Measurements from ENCODE around the gene ELAVL3. TPM values are rescaled to one million over a fixed set of nuclear protein-coding genes. Genes with fewer than 3 reads are reported as not detected.

Gene ELAVL3
- total RNA-seq, 1 experiment from 2014 or later = 1.2 TPM

- peak overlapping the region; percentile 56 for H3K4me2 ChIP-seq (ENCODE audit: insufficient read depth, insufficient read length, low read length)
- no peak for TF ChIP-seq CTCF (conservative IDR thresholded peaks at IDR 0.05)
- H2BK120ac ChIP-seq (ENCODE audit: low read depth, low read length, poor library complexity, severe bottlenecking) = no peak overlapping the region
- H3K14ac ChIP-seq (ENCODE audit: insufficient read depth, low read length) = no peak overlapping the region
- H2AFZ ChIP-seq (ENCODE audit: low read length) = no peak overlapping the region
- no peak overlapping the region for H4K91ac ChIP-seq (ENCODE audit: insufficient read length, low read depth, low read length)
- H3K56ac ChIP-seq (ENCODE audit: insufficient read length, low read depth, low read length) = no peak overlapping the region
- H3K79me2 ChIP-seq (ENCODE audit: insufficient read depth, low read length) = no peaks in the 10 kb centered on the region
- H2BK20ac ChIP-seq (ENCODE audit: low read depth, low read length, poor library complexity, severe bottlenecking) = no peak overlapping the region
- peaks cover 10 to 13% of the 10 kb centered on the region in 2 experiments for H3K4me1 Mint-ChIP-seq
- no peak overlapping the region for H2BK12ac ChIP-seq (ENCODE audit: insufficient read length, low read depth, low read length)
- peaks cover 0 to 2% (median 0%) of the 10 kb centered on the region in 3 experiments; a peak in 1 of 7 replicates for H3K36me3 Mint-ChIP-seq (ENCODE audit: insufficient read depth in 1 of 3, low read depth in 3 of 3)
- H2AK5ac ChIP-seq (ENCODE audit: insufficient read length, low read length) = no peak overlapping the region
- H3K9me3 Mint-ChIP-seq = no peaks in the 10 kb centered on the region
- H2BK5ac ChIP-seq (ENCODE audit: insufficient read length, low read length) = no peak overlapping the region
- H3K9ac ChIP-seq (ENCODE audit: extremely low read depth, insufficient read length, low read length) = peak overlapping the region; percentile 31
- no peak overlapping the region for H3K18ac ChIP-seq (ENCODE audit: insufficient read length, low read depth, low read length)
- H3K27ac ChIP-seq (ENCODE audit: insufficient read length, low read depth, low read length) = no peak overlapping the region
- no peaks in the 10 kb centered on the region for H3K27me3 ChIP-seq (ENCODE audit: insufficient read depth, low read length)
- H2BK15ac ChIP-seq (ENCODE audit: low read depth, low read length) = no peak overlapping the region
- no peak overlapping the region for H3T11ph ChIP-seq (ENCODE audit: low read length)
- no peak overlapping the region for H3K23ac ChIP-seq (ENCODE audit: insufficient read length, low read depth, low read length)
- H3K9me3 ChIP-seq (ENCODE audit: control insufficient read depth, low read depth, low read length) = no peaks in the 10 kb centered on the region
- WGBS (ENCODE audit: extremely low coverage, insufficient read length, low lambda C conversion rate) = no CpG with 5 or more reads among the region's 7 CpGs
- peaks cover 5% of the 10 kb centered on the region for H3K23me2 ChIP-seq (ENCODE audit: insufficient read length, low read depth, low read length, poor library complexity, severe bottlenecking)
- peak overlapping the region; percentile 81 to 90 for H3K4me3 Mint-ChIP-seq
- H3K4ac ChIP-seq (ENCODE audit: low read depth, low read length) = no peak overlapping the region
- H3K4me1 ChIP-seq (ENCODE audit: insufficient read depth, low read length) = no peaks in the 10 kb centered on the region
- H3K27me3 Mint-ChIP-seq (ENCODE audit: low read depth) = no peaks in the 10 kb centered on the region
- no peak overlapping the region for H4K8ac ChIP-seq (replicated peaks; ENCODE audit: insufficient read length, low read depth, low read length)
- no peak overlapping the region for H4K5ac ChIP-seq (ENCODE audit: insufficient read length, low read depth, low read length)
- DNase-seq = no peak
- no peaks in the 10 kb centered on the region for H3K79me1 ChIP-seq (ENCODE audit: insufficient read depth, low read depth, low read length, poor library complexity, severe bottlenecking)
- H3K27ac Mint-ChIP-seq = peak overlapping the region; percentile 8 to 95 (median 59); a peak in 4 of 7 replicates
- no peaks in the 10 kb centered on the region for H4K20me1 ChIP-seq (ENCODE audit: control insufficient read depth, insufficient read depth, insufficient read length)
Measured at GRCh38 chr19:11504502-11505031, 23.7 kb upstream of the ELAVL3 start.
